DOHH2 (cell line): ENCODE measurements around the gene SPRN.

Source experiments
- EZH2phosphoT487 ChIP-seq: fragments of 200-600 bp; sonication (generic); IDR thresholded peaks from 2 replicates; pipeline ENCODE4 v1.6.1; 2017; ENCODE audit warnings: borderline replicate concordance, mild to moderate bottlenecking, antibody characterized with exemption, low read length, moderate library complexity, mixed read lengths
- TF ChIP-seq, protein P1 (sequence below): fragments of 200-600 bp; sonication (generic); IDR thresholded peaks from one replicate; pipeline ENCODE4 v1.5.1; 2014; ENCODE audit warnings: antibody characterized with exemption, mild to moderate bottlenecking, low read depth, low read length; ENCODE audit not compliant: poor library complexity, severe bottlenecking

DNA sequence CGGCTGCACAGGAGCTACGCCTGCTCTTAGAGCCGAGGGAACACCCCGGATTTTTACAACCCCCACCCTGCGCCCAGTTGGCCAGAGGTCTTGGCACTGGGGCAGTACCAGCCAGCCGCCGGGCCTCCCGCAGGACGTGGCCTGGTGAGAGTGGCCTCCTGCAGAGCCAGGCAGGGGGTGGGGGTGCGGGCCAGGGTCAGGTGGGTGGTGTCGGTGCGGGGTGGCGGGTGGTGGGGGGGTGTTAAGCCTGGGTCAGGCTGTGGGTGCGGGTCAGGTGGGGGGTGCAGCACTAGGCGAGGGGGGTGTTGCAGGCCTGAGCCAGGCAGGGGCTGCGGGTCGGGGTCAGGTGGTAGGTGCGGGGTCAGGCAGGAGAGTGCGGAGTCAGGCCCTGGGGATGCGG, 51.9 kb downstream of the SPRN start:
- TF ChIP-seq, protein P1, sequence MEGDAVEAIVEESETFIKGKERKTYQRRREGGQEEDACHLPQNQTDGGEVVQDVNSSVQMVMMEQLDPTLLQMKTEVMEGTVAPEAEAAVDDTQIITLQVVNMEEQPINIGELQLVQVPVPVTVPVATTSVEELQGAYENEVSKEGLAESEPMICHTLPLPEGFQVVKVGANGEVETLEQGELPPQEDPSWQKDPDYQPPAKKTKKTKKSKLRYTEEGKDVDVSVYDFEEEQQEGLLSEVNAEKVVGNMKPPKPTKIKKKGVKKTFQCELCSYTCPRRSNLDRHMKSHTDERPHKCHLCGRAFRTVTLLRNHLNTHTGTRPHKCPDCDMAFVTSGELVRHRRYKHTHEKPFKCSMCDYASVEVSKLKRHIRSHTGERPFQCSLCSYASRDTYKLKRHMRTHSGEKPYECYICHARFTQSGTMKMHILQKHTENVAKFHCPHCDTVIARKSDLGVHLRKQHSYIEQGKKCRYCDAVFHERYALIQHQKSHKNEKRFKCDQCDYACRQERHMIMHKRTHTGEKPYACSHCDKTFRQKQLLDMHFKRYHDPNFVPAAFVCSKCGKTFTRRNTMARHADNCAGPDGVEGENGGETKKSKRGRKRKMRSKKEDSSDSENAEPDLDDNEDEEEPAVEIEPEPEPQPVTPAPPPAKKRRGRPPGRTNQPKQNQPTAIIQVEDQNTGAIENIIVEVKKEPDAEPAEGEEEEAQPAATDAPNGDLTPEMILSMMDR: no peak
- no peak for TF ChIP-seq EZH2phosphoT487
